DMS114 treated with DMSO at 0.1 percent for 48 hours (cell line): ENCODE measurements around the gene TACC3.
A peak's percentile ranks its signal among the peaks of the same experiment; 100 is the strongest.

Experiments used
- DNase-seq: peaks from one replicate; lab custom pipeline; 2025; ENCODE audit not compliant: unreplicated experiment; lab: John Stamatoyannopoulos, UW

The TACC3 gene

GRCh38 chr4:1721666-1722550 is 587 bp downstream of the TACC3 start:
- no peak for DNase-seq

- no peak for DNase-seq
Observed at GRCh38 chr4:1722551-1723118, 1.3 kb downstream of the TACC3 start.

GRCh38 chr4:1723131-1723801 is 1.9 kb downstream of the TACC3 start:
- no peak for DNase-seq

GRCh38 chr4:1725521-1725920 is 4.2 kb downstream of the TACC3 start:
- no peak for DNase-seq

GRCh38 chr4:1726146-1726934 is 5.0 kb downstream of the TACC3 start:
- DNase-seq: peak; percentile 37

- DNase-seq: no peak
Observed at GRCh38 chr4:1727117-1728031, 6.1 kb downstream of the TACC3 start.

GRCh38 chr4:1728061-1728980 is 7.0 kb downstream of the TACC3 start:
- DNase-seq: no peak

- no peak for DNase-seq
Observed at GRCh38 chr4:1730532-1731135, 9.3 kb downstream of the TACC3 start.

- DNase-seq: no peak
Observed at GRCh38 chr4:1731180-1731579, 9.9 kb downstream of the TACC3 start.

- DNase-seq: no peak
Observed at GRCh38 chr4:1732911-1733310, 11.6 kb downstream of the TACC3 start.

- no peak for DNase-seq
Observed at GRCh38 chr4:1735215-1735614, 13.9 kb downstream of the TACC3 start.

- DNase-seq: no peak
Observed at GRCh38 chr4:1736812-1737211, 15.5 kb downstream of the TACC3 start.

GRCh38 chr4:1737666-1738065 is 16.3 kb downstream of the TACC3 start:
- DNase-seq: no peak

- DNase-seq: no peak
Observed at GRCh38 chr4:1738410-1738809, 17.1 kb downstream of the TACC3 start.

- no peak for DNase-seq
Observed at GRCh38 chr4:1739358-1739757, 18.0 kb downstream of the TACC3 start.

GRCh38 chr4:1740021-1740545 is 18.8 kb downstream of the TACC3 start:
- no peak for DNase-seq

GRCh38 chr4:1741208-1741607 is 19.9 kb downstream of the TACC3 start:
- DNase-seq: no peak

- no peak for DNase-seq
Observed at GRCh38 chr4:1743551-1743950, 22.2 kb downstream of the TACC3 start.

GRCh38 chr4:1743975-1744374 is 22.7 kb downstream of the TACC3 start:
- DNase-seq: no peak
